LoVo (cell line): ENCODE measurements around the gene NDUFA6.

Source experiments
- DNase-seq: peaks from one replicate; pipeline ENCODE4 v3.0.0-alpha.2; 2016; ENCODE audit warnings: low spot score

NDUFA6 gene

GRCh38 chr22:42070517-42071422 is 19.8 kb downstream of the NDUFA6 start, which contains the start of gene NAGA:
Gene NAGA, minus strand, starts transcription at chr22:42070812. Its CDS starts 515 bp downstream, at chr22:42070297.
- peak; percentile 95 for DNase-seq

GRCh38 chr22:42069801-42070516 is 20.6 kb downstream of the NDUFA6 start:
- DNase-seq, result no peak

GRCh38 chr22:42068291-42068690 is 22.3 kb downstream of the NDUFA6 start:
- DNase-seq, result no peak

GRCh38 chr22:42067671-42068251 is 22.8 kb downstream of the NDUFA6 start:
- DNase-seq, result no peak

GRCh38 chr22:42066937-42067336 is 23.6 kb downstream of the NDUFA6 start:
- DNase-seq, result no peak

- no peak for DNase-seq
These were observed 24.3 kb downstream of the NDUFA6 start for GRCh38 chr22:42066126-42066761.

- no peak for DNase-seq
These were observed 25.0 kb downstream of the NDUFA6 start for GRCh38 chr22:42065438-42066125.

- DNase-seq, result no peak
These were observed 25.9 kb downstream of the NDUFA6 start for GRCh38 chr22:42064629-42065028.

- DNase-seq, result no peak
These were observed 27.9 kb downstream of the NDUFA6 start for GRCh38 chr22:42062506-42063170.

- no peak for DNase-seq
These were observed 29.5 kb downstream of the NDUFA6 start for GRCh38 chr22:42061041-42061440.

GRCh38 chr22:42060489-42060888 is 30.1 kb downstream of the NDUFA6 start:
- DNase-seq, result no peak

- DNase-seq, result no peak
These were observed 33.6 kb downstream of the NDUFA6 start for GRCh38 chr22:42056757-42057511.

GRCh38 chr22:42052765-42053164 is 37.8 kb downstream of the NDUFA6 start:
- DNase-seq, result no peak

- no peak for DNase-seq
These were observed 39.9 kb downstream of the NDUFA6 start for GRCh38 chr22:42050641-42051180.

- no peak for DNase-seq
These were observed 48.8 kb downstream of the NDUFA6 start for GRCh38 chr22:42041784-42042183.

- no peak for DNase-seq
These were observed 51.3 kb downstream of the NDUFA6 start for GRCh38 chr22:42039271-42039670.
